Panc1 (cell line): Measurements from ENCODE around the gene TBC1D21. TPM values are rescaled to one million over a fixed set of nuclear protein-coding genes. Genes with fewer than 3 reads are reported as not detected.

Source experiments
- ATAC-seq: fragments of 200-7000 bp; cut with Tn5 transposase; 2 replicates; pipeline ENCODE4 v1.9.1; 2020; ENCODE audit warnings: mild to moderate bottlenecking, moderate library complexity
- BruUV-seq: library from RNA; stranded (reverse); fragments of 400-500 nt; replicated peaks from 2 replicates; lab custom pipeline; 2021; lab: Mats Ljungman, UMichigan
- CTCF ChIA-PET: fragments of 300-600 bp; sonication (Branson Sonifier 250); formaldehyde crosslinking; loops from one replicate; lab custom pipeline; 2022; ENCODE audit warnings: antibody characterized with exemption; lab: Charles Lee
- POLR2A ChIA-PET: fragments of 300-600 bp; sonication (Branson Sonifier 250); formaldehyde crosslinking; loops from one replicate; lab custom pipeline; 2022; ENCODE audit warnings: antibody characterized with exemption; lab: Charles Lee
- DNase-seq: peaks from one replicate; pipeline ENCODE4 v3.0.0-alpha.2; 2010; ENCODE audit warnings: low read depth, low spot score
- H3K27ac ChIP-seq: 2 replicates; pipeline ENCODE4 v1.5.1; 2011; ENCODE audit warnings: mild to moderate bottlenecking, low read length, inconsistent platforms
- H3K27me3 ChIP-seq: fragments of 200-500 bp; sonication (Bioruptor generic); 2 replicates; pipeline ENCODE4 v1.6.0; 2014; ENCODE audit warnings: low read length, inconsistent platforms; ENCODE audit not compliant: control insufficient read depth, insufficient read depth
- H3K36me3 ChIP-seq: fragments of 200-500 bp; sonication (Bioruptor generic); 2 replicates; pipeline ENCODE4 v1.5.1; 2014; ENCODE audit warnings: inconsistent platforms, mild to moderate bottlenecking, low read length, moderate library complexity; ENCODE audit not compliant: control insufficient read depth, insufficient read depth
- H3K4me1 ChIP-seq: 2 replicates; pipeline ENCODE4 v1.5.1; 2011; ENCODE audit warnings: inconsistent platforms, mild to moderate bottlenecking, low read length, moderate library complexity; ENCODE audit not compliant: control insufficient read depth, insufficient read depth
- H3K4me3 ChIP-seq, 2 experiments: 2 replicates each; pipeline ENCODE4 v1.5.1; 2011 to 2012; ENCODE audit warnings: low read depth in 2 of 2, low read length in 2 of 2, mild to moderate bottlenecking in 2 of 2, inconsistent platforms in 1 of 2, moderate library complexity in 1 of 2
- H3K9me3 ChIP-seq: fragments of 200-500 bp; sonication (Bioruptor generic); 2 replicates; pipeline ENCODE4 v1.5.1; 2014; ENCODE audit warnings: low read depth, mild to moderate bottlenecking, inconsistent platforms, low read length, moderate library complexity; ENCODE audit not compliant: control insufficient read depth, insufficient read depth
- CTCF ChIP-seq: fragments of 450-650 bp; IDR thresholded peaks from 2 replicates; pipeline ENCODE4 v1.5.1; 2017; ENCODE audit warnings: mild to moderate bottlenecking
- POLR2AphosphoS5 ChIP-seq: IDR thresholded peaks from 2 replicates; pipeline ENCODE4 v1.6.1; 2012; ENCODE audit warnings: mild to moderate bottlenecking, low read depth, low read length, moderate library complexity
- SIN3A ChIP-seq: IDR thresholded peaks from 2 replicates; pipeline ENCODE4 v1.6.1; 2012; ENCODE audit warnings: low read depth, mild to moderate bottlenecking, low read length, moderate library complexity, borderline replicate concordance; ENCODE audit not compliant: insufficient read depth
- TCF7L2 ChIP-seq: IDR thresholded peaks from 2 replicates; pipeline ENCODE4 v1.6.1; 2011; ENCODE audit warnings: mild to moderate bottlenecking, low read depth, low read length, inconsistent platforms
- in situ Hi-C: cut with HindIII; loops from 2 replicates; pipeline ENCODE4 v1.10.0; 2016; ENCODE audit warnings: low sequenced_read_pairs, low pct_unique_long_range_greater_than_20kb
- intact Hi-C: fragments of 100-400 bp; cut with micrococcal nuclease; formaldehyde crosslinking; loops from one replicate; pipeline ENCODE4 v1.10.0; 2022; ENCODE audit not compliant: unreplicated experiment
- total RNA-seq: library from RNA; stranded (reverse); gene quantifications from one replicate; pipeline ENCODE4 v1.2.1, GENCODE V29; 2021; ENCODE audit not compliant: unreplicated experiment

The TBC1D21 gene
- total RNA-seq, 1 experiment from 2014 or later: not detected

DNA sequence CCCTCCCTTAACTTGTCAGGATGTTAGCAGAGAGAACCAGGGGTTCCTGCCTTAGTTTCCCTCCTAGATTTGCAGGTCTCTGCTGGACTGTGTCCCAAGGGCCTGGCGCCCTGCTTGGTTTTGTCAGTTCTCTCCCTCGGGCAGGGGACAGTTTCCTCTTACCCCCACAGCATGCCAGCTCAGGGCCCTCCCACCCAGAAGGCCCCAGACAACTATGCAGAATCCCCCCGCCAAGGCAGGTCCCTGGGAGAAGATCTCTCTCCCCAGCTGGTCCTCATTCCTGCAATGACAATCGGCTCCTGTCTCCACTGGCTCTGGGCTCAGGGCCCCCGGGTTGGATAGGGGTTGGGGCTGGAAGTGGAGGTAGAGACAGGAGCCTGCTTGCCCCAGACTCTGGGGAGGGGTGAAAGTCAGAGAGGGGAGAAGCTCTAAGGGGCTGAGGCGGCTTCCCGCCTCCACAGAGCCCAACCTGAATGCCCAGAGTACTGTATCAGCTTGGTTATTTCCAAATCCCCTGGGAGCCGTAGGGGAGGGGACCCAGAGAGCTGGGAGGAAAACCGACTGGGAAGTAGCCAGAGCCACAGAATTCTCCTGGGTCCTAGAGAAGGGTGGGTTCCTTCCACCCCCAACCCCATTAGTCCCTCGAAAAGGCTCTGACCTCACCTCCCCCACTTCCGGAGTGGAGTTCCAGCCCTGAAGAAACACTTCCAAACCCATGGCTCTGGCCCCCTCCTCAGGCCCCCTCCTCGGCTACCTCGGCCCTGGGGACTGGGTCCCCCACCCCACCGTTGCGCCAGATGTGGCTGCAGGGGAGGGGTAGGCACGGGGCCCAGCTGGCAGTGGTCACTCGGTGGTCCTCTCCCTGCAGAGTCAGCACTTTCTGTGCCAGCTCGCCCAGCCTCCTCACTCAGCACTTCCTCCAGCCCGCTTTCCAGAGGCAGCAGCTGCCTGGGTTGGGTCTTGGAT is 49.1 kb downstream of the TBC1D21 start:
- ATAC-seq (no peak), DNase-seq (no peak)
- POLR2A ChIA-PET: interaction anchor here (0.6 to 0.7 kb wide), 2 partner anchors 8 to 61 kb away, joined by 3 read pairs; no protein-coding TSS in a partner anchor
- Histone ChIP-seq H3K27ac (no peak overlapping the region), H3K4me3 (no peak overlapping the region), H3K9me3 (no peaks in the 10 kb centered on the region), H3K36me3 (no peaks in the 10 kb centered on the region), H3K27me3 (no peaks in the 10 kb centered on the region), H3K4me1 (peaks cover 23% of the 10 kb centered on the region)
- TF ChIP-seq SIN3A (no peak), CTCF (no peak), TCF7L2 (no peak), POLR2AphosphoS5 (no peak)
- in situ Hi-C loops: no loop called here
- intact Hi-C loops: no loop called here
- no TSS peak for BruUV-seq
- CTCF ChIA-PET: interaction anchor here (0.7 to 1.1 kb wide), 2 partner anchors 49 to 85 kb away, joined by 3 to 4 read pairs; partner anchors contain the start of gene TBC1D21

DNA sequence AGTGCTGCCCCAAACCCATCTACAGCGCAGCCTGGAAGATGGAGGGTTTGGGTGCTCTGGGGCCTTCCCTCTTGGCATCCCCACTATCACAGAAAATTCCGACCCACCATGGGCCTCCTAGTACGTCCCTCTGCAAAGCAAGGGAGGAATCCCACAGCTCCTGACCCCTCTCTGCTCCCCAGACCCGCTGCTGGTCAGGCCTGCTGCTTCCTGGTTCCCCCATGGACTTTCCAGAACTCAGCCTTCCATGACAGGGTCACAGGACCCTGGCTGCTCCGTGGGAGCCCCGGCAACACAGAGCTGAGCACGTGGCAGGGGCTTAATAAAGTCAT is 49.8 kb downstream of the TBC1D21 start:
- no peak overlapping the region for H3K4me3 ChIP-seq
- intact Hi-C loops (no loop called here), in situ Hi-C loops (no loop called here)
- no peaks in the 10 kb centered on the region for H3K9me3 ChIP-seq
- ATAC-seq: no peak
- no peaks in the 10 kb centered on the region for H3K27me3 ChIP-seq
- no peak for DNase-seq
- H3K4me1 ChIP-seq: peaks cover 24% of the 10 kb centered on the region
- no TSS peak for BruUV-seq
- H3K27ac ChIP-seq: no peak overlapping the region
- ChIA-PET CTCF (interaction anchor here (1.1 kb wide), 1 partner anchor 49 kb away, joined by 3 read pairs; the partner anchor contains the start of gene TBC1D21), POLR2A (no interaction called here)
- H3K36me3 ChIP-seq: no peaks in the 10 kb centered on the region
- TF ChIP-seq CTCF: no peak
- TF ChIP-seq SIN3A: no peak
- no peak for TF ChIP-seq POLR2AphosphoS5

DNA sequence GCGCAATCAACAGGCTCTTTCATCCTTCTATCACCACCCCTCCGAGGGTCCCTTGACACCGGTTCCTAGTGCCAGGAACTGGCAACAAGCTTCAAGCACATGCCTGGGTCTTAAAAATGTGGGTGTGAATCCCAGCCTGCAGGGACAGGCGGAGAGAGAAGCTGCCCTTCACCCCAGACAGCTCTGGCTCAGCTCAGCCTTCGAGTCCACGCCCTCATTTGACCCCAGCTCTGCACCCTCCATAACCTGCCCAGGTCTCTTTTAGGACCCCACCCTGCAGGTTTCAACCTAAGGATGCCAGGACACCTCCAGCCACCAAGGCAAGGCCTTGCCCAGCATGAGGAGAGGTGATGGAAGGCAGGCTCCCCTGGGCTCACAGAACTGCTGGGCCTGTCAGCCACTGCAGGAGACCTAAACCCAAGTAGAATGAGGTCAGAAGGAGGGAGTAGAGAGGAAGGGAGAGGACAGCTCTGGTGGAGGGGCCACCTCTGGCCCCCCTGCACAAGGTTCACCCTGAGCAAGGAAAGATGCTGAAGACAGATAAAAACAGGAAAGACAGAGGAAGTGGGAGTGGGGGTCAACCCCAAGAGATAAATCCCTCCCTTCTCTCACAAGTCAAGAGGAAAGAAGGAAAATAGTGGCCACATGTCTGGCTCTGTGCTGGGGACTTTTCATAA is 50.3 kb downstream of the TBC1D21 start:
- Histone ChIP-seq H3K27ac (peak overlapping the region; percentile 9; the same call in 1 of the 2 replicates), H3K4me1 (peaks cover 27% of the 10 kb centered on the region)

More for the DNA sequence above, 50.3 kb downstream of the TBC1D21 start:
- intact Hi-C loops: no loop called here
- no peak for TF ChIP-seq CTCF
- Histone ChIP-seq H3K4me3 (no peak overlapping the region), H3K27me3 (no peaks in the 10 kb centered on the region), H3K36me3 (no peaks in the 10 kb centered on the region), H3K9me3 (no peaks in the 10 kb centered on the region)
- BruUV-seq: no TSS peak
- CTCF ChIA-PET: interaction anchor here (1.1 kb wide), 1 partner anchor 50 kb away, joined by 3 read pairs; the partner anchor contains the start of gene TBC1D21
- POLR2A ChIA-PET: no interaction called here
- no peak for DNase-seq
- in situ Hi-C loops: no loop called here
- no peak for ATAC-seq
